Smooth muscle cell (in vitro differentiated cells): ENCODE data around the gene TRIO. TPM values are rescaled to one million over a fixed set of nuclear protein-coding genes. Genes with fewer than 3 reads are reported as not detected.
A peak's percentile ranks its signal among the peaks of the same experiment; 100 is the strongest.

ENCODE experiments used
- DNase-seq: peaks from one replicate; lab custom pipeline; 2025; ENCODE audit not compliant: unreplicated experiment; lab: John Stamatoyannopoulos, UW
- H2AFZ ChIP-seq: fragments of 200-600 bp; sonication (generic); 2 replicates; pipeline ENCODE4 v1.6.0; 2016; ENCODE audit warnings: antibody characterized with exemption, low read depth, mild to moderate bottlenecking
- H3F3A ChIP-seq: fragments of 200-600 bp; sonication (generic); 2 replicates; pipeline ENCODE4 v1.6.0; 2017; ENCODE audit warnings: antibody characterized with exemption, low read depth
- H3K27ac ChIP-seq: fragments of 200-600 bp; sonication (generic); 2 replicates; pipeline ENCODE4 v1.5.1; 2016; ENCODE audit warnings: low read depth, mild to moderate bottlenecking
- H3K27me3 ChIP-seq: fragments of 200-600 bp; sonication (generic); 2 replicates; pipeline ENCODE4 v1.6.1; 2016; ENCODE audit warnings: low read depth, mild to moderate bottlenecking
- H3K36me3 ChIP-seq: fragments of 200-600 bp; sonication (generic); 2 replicates; pipeline ENCODE4 v1.5.1; 2016; ENCODE audit warnings: low read depth
- H3K4me1 ChIP-seq: fragments of 200-600 bp; sonication (generic); 2 replicates; pipeline ENCODE4 v1.5.1; 2016; ENCODE audit warnings: low read depth
- H3K4me2 ChIP-seq: fragments of 200-600 bp; sonication (generic); 2 replicates; pipeline ENCODE4 v1.6.0; 2016; ENCODE audit warnings: mild to moderate bottlenecking
- H3K4me3 ChIP-seq: fragments of 200-600 bp; sonication (generic); 2 replicates; pipeline ENCODE4 v1.5.1; 2016; ENCODE audit warnings: mild to moderate bottlenecking
- H3K79me2 ChIP-seq: fragments of 200-600 bp; sonication (generic); 2 replicates; pipeline ENCODE4 v1.6.0; 2016; ENCODE audit warnings: low read depth, mild to moderate bottlenecking
- H3K9ac ChIP-seq: fragments of 200-600 bp; sonication (generic); 2 replicates; pipeline ENCODE4 v1.6.0; 2016; ENCODE audit warnings: low read depth
- H3K9me3 ChIP-seq: fragments of 200-600 bp; sonication (generic); replicated peaks from 2 replicates; pipeline ENCODE4 v1.5.1; 2016; ENCODE audit warnings: low read depth
- H4K20me1 ChIP-seq: fragments of 200-600 bp; sonication (generic); 2 replicates; pipeline ENCODE4 v1.6.0; 2016; ENCODE audit warnings: low read depth
- WGBS: methylation state at CpG from one replicate; pipeline ENCODE4 v1.1.7; 2016; ENCODE audit warnings: low lambda C conversion rate; 5-methylcytosine and 5-hydroxymethylcytosine counted together
- polyA plus RNA-seq: library from polyadenylated mRNA; unstranded; fragments of >200 nt; fragmentation: Nextera tagmentation; extraction: Ambion mirVana; gene quantifications from 2 replicates; pipeline ENCODE4 v1.2.1, GENCODE V29; 2016
- total RNA-seq: library from RNA; depleted of rRNA; stranded (reverse); fragments of >200 nt; gene quantifications from 2 replicates; pipeline ENCODE4 v1.2.3, GENCODE V29; 2014
- TF ChIP-seq, protein P1 (sequence below): fragments of 200-600 bp; sonication (generic); IDR thresholded peaks from 2 replicates; pipeline ENCODE4 v1.5.1; 2017; ENCODE audit warnings: borderline replicate concordance, mild to moderate bottlenecking, antibody characterized with exemption; ENCODE audit not compliant: insufficient read depth, poor library complexity, severe bottlenecking

Gene TRIO
- total and polyA plus RNA-seq, 2 experiments from 2014 or later = 10.2 to 118 TPM

DNA sequence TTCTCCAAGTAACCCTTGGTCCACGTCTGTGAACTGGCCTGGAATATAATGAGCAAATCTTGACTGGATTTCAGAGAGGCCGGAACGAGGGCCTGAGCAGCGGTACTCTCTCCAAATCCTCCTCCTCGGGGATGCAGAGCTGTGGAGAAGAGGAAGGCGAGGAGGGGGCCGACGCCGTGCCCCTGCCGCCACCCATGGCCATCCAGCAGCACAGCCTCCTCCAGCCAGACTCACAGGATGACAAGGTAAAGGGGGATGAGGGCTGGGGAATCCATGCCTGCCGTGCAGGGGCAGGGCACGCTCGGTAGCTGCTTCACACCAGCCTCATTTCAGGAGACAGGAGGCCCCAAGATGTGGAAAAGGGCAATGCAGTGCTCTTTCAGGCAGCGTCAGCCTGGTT lies 319.5 kb downstream of the TRIO start:
- H3K4me2 ChIP-seq = no peak overlapping the region
- no peaks in the 10 kb centered on the region for H3K27me3 ChIP-seq
- peaks cover 16% of the 10 kb centered on the region for H3K36me3 ChIP-seq
- peaks cover 4% of the 10 kb centered on the region for H3F3A ChIP-seq
- H3K4me1 ChIP-seq = no peaks in the 10 kb centered on the region
- peaks cover 49% of the 10 kb centered on the region for H4K20me1 ChIP-seq
- 96% methylated on average over 14 of the region's 14 CpGs for WGBS
- DNase-seq = no peak
- no peaks in the 10 kb centered on the region for H3K9me3 ChIP-seq
- H3K4me3 ChIP-seq = no peak overlapping the region
- no peak overlapping the region for H2AFZ ChIP-seq
- no peak overlapping the region for H3K27ac ChIP-seq
- TF ChIP-seq, protein P1, sequence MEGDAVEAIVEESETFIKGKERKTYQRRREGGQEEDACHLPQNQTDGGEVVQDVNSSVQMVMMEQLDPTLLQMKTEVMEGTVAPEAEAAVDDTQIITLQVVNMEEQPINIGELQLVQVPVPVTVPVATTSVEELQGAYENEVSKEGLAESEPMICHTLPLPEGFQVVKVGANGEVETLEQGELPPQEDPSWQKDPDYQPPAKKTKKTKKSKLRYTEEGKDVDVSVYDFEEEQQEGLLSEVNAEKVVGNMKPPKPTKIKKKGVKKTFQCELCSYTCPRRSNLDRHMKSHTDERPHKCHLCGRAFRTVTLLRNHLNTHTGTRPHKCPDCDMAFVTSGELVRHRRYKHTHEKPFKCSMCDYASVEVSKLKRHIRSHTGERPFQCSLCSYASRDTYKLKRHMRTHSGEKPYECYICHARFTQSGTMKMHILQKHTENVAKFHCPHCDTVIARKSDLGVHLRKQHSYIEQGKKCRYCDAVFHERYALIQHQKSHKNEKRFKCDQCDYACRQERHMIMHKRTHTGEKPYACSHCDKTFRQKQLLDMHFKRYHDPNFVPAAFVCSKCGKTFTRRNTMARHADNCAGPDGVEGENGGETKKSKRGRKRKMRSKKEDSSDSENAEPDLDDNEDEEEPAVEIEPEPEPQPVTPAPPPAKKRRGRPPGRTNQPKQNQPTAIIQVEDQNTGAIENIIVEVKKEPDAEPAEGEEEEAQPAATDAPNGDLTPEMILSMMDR = no peak
- H3K9ac ChIP-seq = no peak overlapping the region
- H3K79me2 ChIP-seq = no peaks in the 10 kb centered on the region

DNA sequence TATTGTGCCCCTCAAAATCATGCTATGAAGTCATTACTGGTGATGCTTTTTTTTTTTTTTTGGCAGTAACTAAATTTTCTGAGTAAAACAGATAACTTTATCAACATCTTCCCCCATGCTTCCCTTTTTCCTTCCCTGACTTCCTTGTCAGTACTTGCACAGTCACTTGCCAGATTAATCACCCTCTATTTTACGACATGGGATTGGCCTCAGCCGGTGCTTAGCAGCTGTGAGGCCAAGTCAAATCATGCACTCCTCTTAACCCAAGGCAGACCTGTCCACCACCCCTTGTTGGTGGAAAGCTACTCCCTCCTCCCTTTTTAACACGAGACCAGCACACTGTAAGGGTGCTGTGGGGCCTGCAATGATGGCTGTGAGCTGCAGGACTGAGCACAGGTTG lies 320.5 kb downstream of the TRIO start:
- Histone ChIP-seq H3K4me2 (no peak overlapping the region), H3K27me3 (no peaks in the 10 kb centered on the region), H3K9me3 (no peaks in the 10 kb centered on the region), H3F3A (peaks cover 4% of the 10 kb centered on the region), H3K4me1 (no peaks in the 10 kb centered on the region), H3K79me2 (no peaks in the 10 kb centered on the region), H3K36me3 (peaks cover 16% of the 10 kb centered on the region), H2AFZ (no peak overlapping the region), H3K9ac (no peak overlapping the region), H3K27ac (no peak overlapping the region), H3K4me3 (no peak overlapping the region), H4K20me1 (peaks cover 40% of the 10 kb centered on the region)
- WGBS = 26% methylated on average over 3 of the region's 3 CpGs
- TF ChIP-seq, protein P1 = no peak
- no peak for DNase-seq

DNA sequence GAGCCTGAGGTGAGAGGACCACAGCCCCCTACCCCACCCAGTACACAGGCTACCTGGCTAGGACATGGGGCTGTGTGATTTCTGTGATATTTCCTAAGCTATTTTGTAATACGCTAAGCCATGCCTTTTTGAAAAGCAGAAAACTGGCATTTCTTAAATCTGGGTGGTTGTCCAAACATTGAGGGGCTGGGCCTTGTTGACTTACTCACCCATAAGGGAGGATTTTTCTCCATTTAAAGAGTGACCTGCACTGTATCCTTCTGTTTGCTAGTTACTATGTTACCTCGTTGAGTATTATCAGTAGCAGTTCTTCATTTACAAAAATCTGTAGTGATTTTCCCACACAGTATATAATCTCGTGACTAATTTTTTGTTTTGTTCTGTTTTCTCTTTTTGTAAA lies 321.0 kb downstream of the TRIO start:
- peaks cover 16% of the 10 kb centered on the region for H3K36me3 ChIP-seq
- WGBS = 83% methylated on average over 3 of the region's 3 CpGs

DNA sequence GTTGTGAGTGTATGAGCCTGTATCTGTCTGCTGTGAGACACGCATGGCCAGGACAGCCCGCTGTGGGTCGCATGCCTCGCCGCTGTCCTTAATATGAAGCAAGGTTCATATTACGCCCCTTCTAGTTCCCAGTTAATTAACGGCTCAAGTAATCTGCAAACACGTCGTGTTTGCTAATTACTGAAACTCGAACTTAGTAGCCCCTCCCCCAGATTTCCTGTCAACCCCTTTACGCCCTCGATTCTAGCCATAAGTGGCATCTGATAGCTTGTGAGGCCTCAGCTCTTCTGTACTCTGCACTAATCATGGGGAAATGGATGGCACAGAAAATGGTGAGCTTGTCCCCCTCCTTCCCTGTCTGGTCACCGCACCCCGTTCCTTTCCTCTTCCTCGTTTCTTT lies 321.5 kb downstream of the TRIO start:
- TF ChIP-seq, protein P1 = no peak
- Histone ChIP-seq H3K9ac (no peak overlapping the region), H4K20me1 (peaks cover 34% of the 10 kb centered on the region), H3K4me1 (no peaks in the 10 kb centered on the region), H3F3A (peaks cover 4% of the 10 kb centered on the region), H3K27ac (peak overlapping the region; percentile 37), H3K4me2 (no peak overlapping the region), H3K9me3 (no peaks in the 10 kb centered on the region), H3K36me3 (peaks cover 16% of the 10 kb centered on the region), H3K27me3 (no peaks in the 10 kb centered on the region), H2AFZ (no peak overlapping the region), H3K79me2 (no peaks in the 10 kb centered on the region), H3K4me3 (no peak overlapping the region)
- 78% methylated on average over 15 of the region's 15 CpGs for WGBS
- DNase-seq = no peak

More for the DNA sequence above, 321.0 kb downstream of the TRIO start:
- Histone ChIP-seq H2AFZ (no peak overlapping the region), H3K9me3 (no peaks in the 10 kb centered on the region), H3K4me3 (no peak overlapping the region), H3F3A (peaks cover 4% of the 10 kb centered on the region), H3K4me1 (no peaks in the 10 kb centered on the region), H3K27me3 (no peaks in the 10 kb centered on the region), H4K20me1 (peaks cover 38% of the 10 kb centered on the region), H3K4me2 (no peak overlapping the region), H3K27ac (peak overlapping the region; percentile 37), H3K9ac (no peak overlapping the region), H3K79me2 (no peaks in the 10 kb centered on the region)
- TF ChIP-seq, protein P1 = no peak
- no peak for DNase-seq
